Heart left ventricle (tissue), 13 donors: ENCODE data around the gene LAD1.

Source experiments
- POLR2A ChIP-seq, 2 donors: fragments of 450-650 bp; IDR thresholded peaks; one replicate each; pipeline ENCODE4 v1.6.1; 2017; ENCODE audit warnings: antibody characterized with exemption in 2 of 2, mild to moderate bottlenecking in 2 of 2, moderate library complexity in 2 of 2
- TF ChIP-seq, protein P1 (sequence below), 12 donors: fragments of 200-600 bp; sonication (generic) in 4 of 12; IDR thresholded peaks; one replicate each; pipeline versions ENCODE4 v1.5.0 to v1.8.0; 2018 to 2022; ENCODE audit warnings: antibody characterized with exemption in 12 of 12, mild to moderate bottlenecking in 5 of 12
- donor health status: ischemic (EF 13 %, LVEDD 7.1; RV severe dilation, severe dysfunction).
- donor health status: DM: no; HTN: yes; CAD: no.
- donor health status: DM: no; HTN: no; CAD: no.
- donor health status: ischemic (EF 25% LVEDD 6.9; RV normal size, moderate dysfunction).
- donor health status: ischemic (EF 25% LVEDD 5.7; RV mildly dilated, moderate dysfunction).
- donor health status: ischemic (EF 35%, LVEDD 5.7; RV mildly dilated, moderate dysfunction).
- donor health status: nonischemic (EF 11% LVEDD 7.7; RV severe dilation, severe dysfunction).
- donor health status: DM: yes; HTN: yes; CAD: no.
- donor health status: PGD.
- donor health status: ischemic (EF 29% LVEDD 5.4; RV normal size, mild dysfunction).
- donor health status: nonischemic (EF 23%, LVEDD 6.1; RV moderate dilation, normal function).

DNA sequence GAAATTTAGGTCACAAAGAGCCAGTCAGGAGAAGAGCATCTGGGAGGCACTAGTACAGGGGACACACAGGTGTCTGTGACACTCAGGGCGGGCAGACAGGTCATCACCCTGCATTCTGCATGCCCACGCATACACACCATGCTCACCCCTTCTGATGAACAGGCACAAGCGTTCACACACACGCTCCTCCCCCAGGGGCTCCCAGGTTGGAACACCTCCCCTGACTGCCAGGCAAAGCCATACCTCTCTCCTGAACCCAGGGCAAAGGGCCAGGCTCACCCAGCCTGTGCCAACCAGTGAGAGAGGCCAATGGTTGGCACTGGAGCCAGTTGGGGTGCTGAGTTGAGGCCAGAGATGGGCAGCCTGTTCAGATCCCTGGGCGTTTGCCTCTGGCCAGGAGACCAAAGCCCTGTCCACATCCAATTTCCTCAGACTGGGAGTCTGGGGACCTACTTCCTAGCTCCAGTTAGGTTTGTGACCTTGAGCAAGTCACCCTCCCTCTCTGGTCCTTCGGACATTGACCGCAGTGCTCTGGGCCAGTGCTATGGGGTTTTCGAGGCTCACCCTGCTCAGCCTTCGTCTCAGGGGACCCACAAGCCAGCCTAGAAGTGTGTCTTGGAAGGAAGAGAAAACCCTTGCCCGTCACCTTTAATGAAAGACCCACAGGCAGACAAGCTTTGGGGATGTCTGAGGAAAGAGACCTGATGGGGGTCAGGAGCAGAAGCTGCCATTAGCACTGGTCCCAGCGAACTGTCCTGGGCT is 5.8 kb upstream of the LAD1 start:
- TF ChIP-seq, protein P1, sequence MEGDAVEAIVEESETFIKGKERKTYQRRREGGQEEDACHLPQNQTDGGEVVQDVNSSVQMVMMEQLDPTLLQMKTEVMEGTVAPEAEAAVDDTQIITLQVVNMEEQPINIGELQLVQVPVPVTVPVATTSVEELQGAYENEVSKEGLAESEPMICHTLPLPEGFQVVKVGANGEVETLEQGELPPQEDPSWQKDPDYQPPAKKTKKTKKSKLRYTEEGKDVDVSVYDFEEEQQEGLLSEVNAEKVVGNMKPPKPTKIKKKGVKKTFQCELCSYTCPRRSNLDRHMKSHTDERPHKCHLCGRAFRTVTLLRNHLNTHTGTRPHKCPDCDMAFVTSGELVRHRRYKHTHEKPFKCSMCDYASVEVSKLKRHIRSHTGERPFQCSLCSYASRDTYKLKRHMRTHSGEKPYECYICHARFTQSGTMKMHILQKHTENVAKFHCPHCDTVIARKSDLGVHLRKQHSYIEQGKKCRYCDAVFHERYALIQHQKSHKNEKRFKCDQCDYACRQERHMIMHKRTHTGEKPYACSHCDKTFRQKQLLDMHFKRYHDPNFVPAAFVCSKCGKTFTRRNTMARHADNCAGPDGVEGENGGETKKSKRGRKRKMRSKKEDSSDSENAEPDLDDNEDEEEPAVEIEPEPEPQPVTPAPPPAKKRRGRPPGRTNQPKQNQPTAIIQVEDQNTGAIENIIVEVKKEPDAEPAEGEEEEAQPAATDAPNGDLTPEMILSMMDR (IDR thresholded peaks at IDR 0.05), result no peak
- TF ChIP-seq POLR2A (IDR thresholded peaks at IDR 0.05), result no peak
